HEK293 (cell line): ENCODE measurements around the gene NRBF2.

Source experiments
- OVOL3 ChIP-seq: fragments of 450-650 bp; formaldehyde crosslinking; IDR thresholded peaks from 2 replicates; pipeline ENCODE4 v1.5.1; 2016; ENCODE audit warnings: missing biosample characterization, missing genetic modification characterization
- ZNF202 ChIP-seq: fragments of 450-650 bp; formaldehyde crosslinking; IDR thresholded peaks from 2 replicates; pipeline ENCODE4 v1.5.1; 2016; ENCODE audit warnings: missing biosample characterization, missing genetic modification characterization, borderline replicate concordance
- ZNF449 ChIP-seq: fragments of 450-650 bp; formaldehyde crosslinking; IDR thresholded peaks from 2 replicates; pipeline ENCODE4 v1.5.1; 2017; ENCODE audit warnings: missing biosample characterization, mild to moderate bottlenecking, missing genetic modification characterization, moderate library complexity
- ZNF558 ChIP-seq: fragments of 450-650 bp; formaldehyde crosslinking; IDR thresholded peaks from 2 replicates; pipeline ENCODE4 v1.5.1; 2016; ENCODE audit warnings: missing biosample characterization, missing genetic modification characterization
- TF ChIP-seq, protein P1 (sequence below): fragments of 450-650 bp; formaldehyde crosslinking; IDR thresholded peaks from 2 replicates; pipeline ENCODE4 v1.5.1; 2016; ENCODE audit warnings: missing biosample characterization, missing genetic modification characterization

- TF ChIP-seq OVOL3 (tag by site-specific recombination) = no peak
- TF ChIP-seq, protein P1, sequence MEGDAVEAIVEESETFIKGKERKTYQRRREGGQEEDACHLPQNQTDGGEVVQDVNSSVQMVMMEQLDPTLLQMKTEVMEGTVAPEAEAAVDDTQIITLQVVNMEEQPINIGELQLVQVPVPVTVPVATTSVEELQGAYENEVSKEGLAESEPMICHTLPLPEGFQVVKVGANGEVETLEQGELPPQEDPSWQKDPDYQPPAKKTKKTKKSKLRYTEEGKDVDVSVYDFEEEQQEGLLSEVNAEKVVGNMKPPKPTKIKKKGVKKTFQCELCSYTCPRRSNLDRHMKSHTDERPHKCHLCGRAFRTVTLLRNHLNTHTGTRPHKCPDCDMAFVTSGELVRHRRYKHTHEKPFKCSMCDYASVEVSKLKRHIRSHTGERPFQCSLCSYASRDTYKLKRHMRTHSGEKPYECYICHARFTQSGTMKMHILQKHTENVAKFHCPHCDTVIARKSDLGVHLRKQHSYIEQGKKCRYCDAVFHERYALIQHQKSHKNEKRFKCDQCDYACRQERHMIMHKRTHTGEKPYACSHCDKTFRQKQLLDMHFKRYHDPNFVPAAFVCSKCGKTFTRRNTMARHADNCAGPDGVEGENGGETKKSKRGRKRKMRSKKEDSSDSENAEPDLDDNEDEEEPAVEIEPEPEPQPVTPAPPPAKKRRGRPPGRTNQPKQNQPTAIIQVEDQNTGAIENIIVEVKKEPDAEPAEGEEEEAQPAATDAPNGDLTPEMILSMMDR = no peak
- TF ChIP-seq ZNF202 (tag by site-specific recombination) = no peak
- TF ChIP-seq ZNF558 (tag by site-specific recombination) = no peak
- no peak for TF ChIP-seq ZNF449 (tag by site-specific recombination)
Observed at GRCh38 chr10:63197344-63198092, 64.4 kb downstream of the NRBF2 start.
